Keratinocyte (primary cell): ENCODE results near the gene FZD2.

ENCODE experiments used
- CTCF ChIP-seq, 3 experiments: IDR thresholded peaks in 1 of 3; conservative IDR thresholded peaks in 1 of 3; optimal IDR thresholded peaks in 1 of 3; 2 replicates in 2 of 3; 3 replicates in 1 of 3; pipeline versions ENCODE3 to v1.5.1; 2011; ENCODE audit warnings: low read length in 3 of 3, mild to moderate bottlenecking in 3 of 3, moderate library complexity in 2 of 3, control low read depth in 1 of 3, inconsistent platforms in 1 of 3; ENCODE audit not compliant: insufficient read depth in 2 of 3; ENCODE audit errors: extremely low read depth in 1 of 3
- EZH2 ChIP-seq: IDR thresholded peaks from one replicate; pipeline ENCODE4 v1.6.1; 2012; ENCODE audit warnings: inconsistent platforms, mild to moderate bottlenecking, low read length, moderate library complexity

GRCh38 chr17:44543905-44544523, 13.3 kb upstream of the FZD2 start:
- TF ChIP-seq CTCF (optimal IDR thresholded peaks at IDR 0.05 in 1 of 3, IDR thresholded peaks at IDR 0.05 in 1 of 3, conservative IDR thresholded peaks at IDR 0.05 in 1 of 3; ENCODE audit: extremely low read depth in 1 of 3, insufficient read depth in 2 of 3, low read length in 3 of 3) (no peak), EZH2 (no peak)
